ENCODE measurements around the gene LHPP.

LHPP gene

GRCh38 chr10:124658591-124659242 is 197.1 kb downstream of the LHPP start:
- TF ChIP-seq SUZ12 (IDR thresholded peaks at IDR 0.05; ENCODE audit: extremely low read depth, insufficient read depth, insufficient read length) (no peak), YY1 (IDR thresholded peaks at IDR 0.05; ENCODE audit: insufficient read depth, insufficient read length) (no peak), ZNF274 (IDR thresholded peaks at IDR 0.05; ENCODE audit: low read depth, low read length) (no peak)
- Histone ChIP-seq H3K36me3 (ENCODE audit: insufficient read depth, insufficient read length, low read length) (peaks cover 20% of the 10 kb centered on the region), H3K9ac (ENCODE audit: insufficient read length, low read depth) (no peak overlapping the region)

GRCh38 chr10:124659380-124659779 is 197.8 kb downstream of the LHPP start:
- H3K36me3 ChIP-seq (ENCODE audit: insufficient read depth, insufficient read length, low read length) = peaks cover 22% of the 10 kb centered on the region
- H3K9me3 ChIP-seq (ENCODE audit: insufficient read depth, low read length) = no peaks in the 10 kb centered on the region
- DNase-seq (ENCODE audit: low read depth, low spot score) = no peak
- no peak overlapping the region for H3K4me3 ChIP-seq (ENCODE audit: insufficient read length, low read depth)
- H3K4me1 ChIP-seq (ENCODE audit: insufficient read depth, insufficient read length) = peaks cover 10% of the 10 kb centered on the region
- H3K27me3 ChIP-seq (ENCODE audit: insufficient read depth, insufficient read length) = no peaks in the 10 kb centered on the region
- TF ChIP-seq ZNF274 (IDR thresholded peaks at IDR 0.05; ENCODE audit: low read depth, low read length) = no peak
- TF ChIP-seq SUZ12 (IDR thresholded peaks at IDR 0.05; ENCODE audit: extremely low read depth, insufficient read depth, insufficient read length) = no peak
- TF ChIP-seq YY1 (IDR thresholded peaks at IDR 0.05; ENCODE audit: insufficient read depth, insufficient read length) = no peak
- H3K9ac ChIP-seq (ENCODE audit: insufficient read length, low read depth) = no peak overlapping the region

More at GRCh38 chr10:124658591-124659242, 197.1 kb downstream of the LHPP start:
- Histone ChIP-seq H3K4me3 (ENCODE audit: insufficient read length, low read depth) (no peak overlapping the region), H3K4me1 (ENCODE audit: insufficient read depth, insufficient read length) (peaks cover 13% of the 10 kb centered on the region), H3K27me3 (ENCODE audit: insufficient read depth, insufficient read length) (no peaks in the 10 kb centered on the region), H3K9me3 (ENCODE audit: insufficient read depth, low read length) (no peaks in the 10 kb centered on the region)
- DNase-seq (ENCODE audit: low read depth, low spot score) = no peak

DNA sequence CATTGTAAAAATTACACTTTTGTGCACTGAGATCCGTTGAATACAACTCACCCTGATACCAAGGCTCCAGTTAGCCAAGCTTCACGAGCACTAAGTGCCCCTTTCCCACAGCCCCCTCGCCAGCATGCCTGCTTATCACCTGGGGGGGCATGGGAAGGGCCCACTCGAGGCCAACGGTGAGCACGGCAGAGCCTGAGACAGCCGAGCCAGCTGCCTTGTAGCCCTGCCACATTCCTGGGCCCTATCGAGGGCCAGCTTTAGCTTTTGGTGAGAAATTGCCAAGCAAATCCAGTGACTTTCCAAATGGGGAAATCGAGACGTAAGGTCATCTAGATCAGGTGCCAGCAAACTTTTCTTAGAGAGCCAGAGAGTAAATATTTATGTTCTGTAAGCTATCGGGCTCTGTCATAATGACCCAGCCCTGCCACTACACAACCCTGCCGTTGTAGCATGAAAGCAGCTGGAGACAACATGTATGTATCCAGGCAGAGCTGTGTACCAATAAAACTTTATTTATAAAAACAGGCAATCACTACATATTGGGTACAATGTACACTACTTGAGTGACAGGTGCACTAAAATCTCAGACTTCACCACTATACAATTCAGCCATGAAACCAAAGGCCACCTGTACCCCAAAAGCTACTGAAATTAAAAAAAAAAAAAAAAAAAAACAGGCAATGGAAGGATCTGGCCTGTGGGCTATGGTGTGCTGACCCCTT is 198.9 kb downstream of the LHPP start:
- Histone ChIP-seq H3K4me1 (ENCODE audit: insufficient read depth, insufficient read length) (peaks cover under 1% of the 10 kb centered on the region), H3K9ac (ENCODE audit: insufficient read length, low read depth) (no peak overlapping the region), H3K4me3 (ENCODE audit: insufficient read length, low read depth) (no peak overlapping the region), H3K27me3 (ENCODE audit: insufficient read depth, insufficient read length) (no peaks in the 10 kb centered on the region), H3K9me3 (ENCODE audit: insufficient read depth, low read length) (no peaks in the 10 kb centered on the region), H3K36me3 (ENCODE audit: insufficient read depth, insufficient read length, low read length) (peaks cover 22% of the 10 kb centered on the region)
- no peak for TF ChIP-seq YY1 (IDR thresholded peaks at IDR 0.05; ENCODE audit: insufficient read depth, insufficient read length)
- TF ChIP-seq SUZ12 (IDR thresholded peaks at IDR 0.05; ENCODE audit: extremely low read depth, insufficient read depth, insufficient read length) = no peak
- no peak for TF ChIP-seq ZNF274 (IDR thresholded peaks at IDR 0.05; ENCODE audit: low read depth, low read length)
- no peak for DNase-seq (ENCODE audit: low read depth, low spot score)

DNA sequence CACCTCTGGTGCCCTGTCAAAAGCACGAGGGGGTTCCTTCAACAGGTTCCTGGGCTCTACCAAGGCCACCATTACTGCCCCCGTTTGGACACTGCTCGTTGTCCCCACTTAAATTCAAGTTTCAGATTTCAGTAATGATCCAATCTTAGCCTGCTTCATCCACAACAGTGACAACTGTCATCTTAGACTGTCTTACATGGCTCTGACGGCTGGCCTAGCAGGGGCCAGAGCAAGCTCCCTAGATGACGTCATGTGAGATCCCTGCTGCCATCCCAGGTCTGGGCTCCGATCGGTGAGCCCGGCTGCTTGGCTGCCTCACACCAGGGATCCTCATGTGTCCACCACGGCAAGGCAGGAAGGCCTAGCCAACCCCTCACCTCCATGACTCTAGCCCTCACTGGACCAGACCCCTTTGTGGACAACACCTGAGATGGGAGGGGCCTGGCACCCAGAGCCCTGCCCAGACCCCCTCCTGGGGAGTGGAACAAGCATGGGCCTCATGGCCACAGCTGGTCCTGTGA is 200.1 kb downstream of the LHPP start:
- no peak for DNase-seq (ENCODE audit: low read depth, low spot score)
- H3K4me1 ChIP-seq (ENCODE audit: insufficient read depth, insufficient read length) = no peaks in the 10 kb centered on the region
- H3K4me3 ChIP-seq (ENCODE audit: insufficient read length, low read depth) = no peak overlapping the region
- H3K36me3 ChIP-seq (ENCODE audit: insufficient read depth, insufficient read length, low read length) = peaks cover 18% of the 10 kb centered on the region
- H3K9me3 ChIP-seq (ENCODE audit: insufficient read depth, low read length) = no peaks in the 10 kb centered on the region
- H3K27me3 ChIP-seq (ENCODE audit: insufficient read depth, insufficient read length) = no peaks in the 10 kb centered on the region
- H3K9ac ChIP-seq (ENCODE audit: insufficient read length, low read depth) = no peak overlapping the region
- TF ChIP-seq SUZ12 (IDR thresholded peaks at IDR 0.05; ENCODE audit: extremely low read depth, insufficient read depth, insufficient read length) = no peak
- TF ChIP-seq ZNF274 (IDR thresholded peaks at IDR 0.05; ENCODE audit: low read depth, low read length) = no peak
- no peak for TF ChIP-seq YY1 (IDR thresholded peaks at IDR 0.05; ENCODE audit: insufficient read depth, insufficient read length)

- no peak overlapping the region for H3K9ac ChIP-seq (ENCODE audit: insufficient read length, low read depth)
- H3K4me3 ChIP-seq (ENCODE audit: insufficient read length, low read depth) = no peak overlapping the region
- peaks cover 18% of the 10 kb centered on the region for H3K36me3 ChIP-seq (ENCODE audit: insufficient read depth, insufficient read length, low read length)
- H3K4me1 ChIP-seq (ENCODE audit: insufficient read depth, insufficient read length) = no peaks in the 10 kb centered on the region
- DNase-seq (ENCODE audit: low read depth, low spot score) = no peak
- no peaks in the 10 kb centered on the region for H3K9me3 ChIP-seq (ENCODE audit: insufficient read depth, low read length)
- H3K27me3 ChIP-seq (ENCODE audit: insufficient read depth, insufficient read length) = no peaks in the 10 kb centered on the region
- no peak for TF ChIP-seq ZNF274 (IDR thresholded peaks at IDR 0.05; ENCODE audit: low read depth, low read length)
- TF ChIP-seq SUZ12 (IDR thresholded peaks at IDR 0.05; ENCODE audit: extremely low read depth, insufficient read depth, insufficient read length) = no peak
- no peak for TF ChIP-seq YY1 (IDR thresholded peaks at IDR 0.05; ENCODE audit: insufficient read depth, insufficient read length)
Observed at GRCh38 chr10:124663228-124663627, 201.6 kb downstream of the LHPP start.
